IMR-90 (cell line): ENCODE results near the gene RNF212. TPM values are rescaled to one million over a fixed set of nuclear protein-coding genes. Genes with fewer than 3 reads are reported as not detected.

Experiments used
- ATAC-seq: fragments of 200-7000 bp; cut with Tn5 transposase; 2 replicates; pipeline ENCODE4 v1.9.1; 2020; ENCODE audit warnings: low read depth, mild to moderate bottlenecking, moderate library complexity
- BruUV-seq: library from RNA; stranded (reverse); fragments of 400-500 nt; replicated peaks from 2 replicates; lab custom pipeline; 2021; lab: Mats Ljungman, UMichigan
- CTCF ChIA-PET: fragments of 300-600 bp; formaldehyde crosslinking; extraction: SDS; loops from one replicate; lab custom pipeline; 2021; ENCODE audit warnings: antibody characterized with exemption; lab: Yijun Ruan, JAX
- POLR2A ChIA-PET: fragments of 300-600 bp; sonication (Branson Sonifier 250); formaldehyde crosslinking; loops from one replicate; lab custom pipeline; 2022; ENCODE audit warnings: antibody characterized with exemption; ENCODE audit not compliant: unreplicated experiment; lab: Charles Lee
- DNase-seq: peaks from one replicate; pipeline ENCODE4 v3.0.0; 2013
- H2AFZ ChIP-seq: replicated peaks from 2 replicates; pipeline ENCODE3; 2013; ENCODE audit warnings: low read length, mild to moderate bottlenecking; ENCODE audit not compliant: poor library complexity
- H2AK5ac ChIP-seq: 2 replicates; pipeline ENCODE4 v1.6.1; 2013; ENCODE audit warnings: low read depth, low read length, inconsistent platforms
- H2AK9ac ChIP-seq: replicated peaks from 2 replicates; pipeline ENCODE3; 2013; ENCODE audit warnings: mild to moderate bottlenecking, low read depth, low read length, moderate library complexity; ENCODE audit not compliant: poor library complexity
- H2BK120ac ChIP-seq: 2 replicates; pipeline ENCODE4 v1.6.1; 2013; ENCODE audit warnings: low read depth, low read length, inconsistent platforms
- H2BK15ac ChIP-seq: 3 replicates; pipeline ENCODE4 v1.6.1; 2013; ENCODE audit warnings: low read depth, low read length, inconsistent platforms
- H2BK20ac ChIP-seq: 2 replicates; pipeline ENCODE4 v1.6.1; 2013; ENCODE audit warnings: low read depth, mild to moderate bottlenecking, inconsistent platforms, low read length, moderate library complexity
- H2BK5ac ChIP-seq: 2 replicates; pipeline ENCODE4 v1.6.1; 2013; ENCODE audit warnings: mild to moderate bottlenecking, low read depth, low read length, inconsistent platforms; ENCODE audit not compliant: poor library complexity, severe bottlenecking
- H3K14ac ChIP-seq: replicated peaks from 2 replicates; pipeline ENCODE4 v1.6.1; 2013; ENCODE audit warnings: low read depth, low read length, inconsistent platforms
- H3K18ac ChIP-seq: 2 replicates; pipeline ENCODE4 v1.6.1; 2013; ENCODE audit warnings: low read depth, low read length, control low read depth
- H3K23ac ChIP-seq: 2 replicates; pipeline ENCODE4 v1.6.1; 2013; ENCODE audit warnings: low read depth, low read length, inconsistent platforms
- H3K27ac ChIP-seq: 2 replicates; pipeline ENCODE4 v1.5.1; 2013; ENCODE audit warnings: mild to moderate bottlenecking, control low read depth, low read length; ENCODE audit not compliant: insufficient read depth
- H3K27me3 ChIP-seq: 2 replicates; pipeline ENCODE4 v1.6.1; 2013; ENCODE audit warnings: low read length; ENCODE audit not compliant: control insufficient read depth, insufficient read depth
- H3K36me3 ChIP-seq: 2 replicates; pipeline ENCODE4 v1.6.1; 2013; ENCODE audit warnings: low read length, mixed read lengths; ENCODE audit not compliant: control insufficient read depth, insufficient read depth
- H3K4ac ChIP-seq: 2 replicates; pipeline ENCODE4 v1.6.1; 2013; ENCODE audit warnings: low read depth, low read length, inconsistent platforms
- H3K4me1 ChIP-seq: 2 replicates; pipeline ENCODE4 v1.6.1; 2013; ENCODE audit warnings: low read length, mixed read lengths; ENCODE audit not compliant: control insufficient read depth, insufficient read depth
- H3K4me2 ChIP-seq: 2 replicates; pipeline ENCODE4 v1.6.1; 2013; ENCODE audit warnings: low read depth, mild to moderate bottlenecking, control low read depth, low read length, moderate library complexity
- H3K4me3 ChIP-seq: 2 replicates; pipeline ENCODE4 v1.5.1; 2013; ENCODE audit warnings: low read depth, mild to moderate bottlenecking, control low read depth, low read length, moderate library complexity; ENCODE audit not compliant: insufficient read depth
- H3K56ac ChIP-seq: 2 replicates; pipeline ENCODE4 v1.6.1; 2013; ENCODE audit warnings: low read length, inconsistent platforms; ENCODE audit not compliant: insufficient read depth; ENCODE audit errors: extremely low read depth
- H3K79me1 ChIP-seq, 2 experiments: 2 replicates each; pipeline ENCODE4 v1.6.1; 2013; ENCODE audit warnings: low read length in 2 of 2, inconsistent platforms in 1 of 2, low read depth in 1 of 2
- H3K9ac ChIP-seq: 2 replicates; pipeline ENCODE4 v1.6.1; 2013; ENCODE audit warnings: low read depth, low read length, control low read depth
- H3K9me1 ChIP-seq: 2 replicates; pipeline ENCODE4 v1.6.1; 2013; ENCODE audit warnings: low read length, inconsistent platforms; ENCODE audit not compliant: insufficient read depth
- H3K9me3 ChIP-seq: 2 replicates; pipeline ENCODE4 v1.6.1; 2013; ENCODE audit warnings: low read length; ENCODE audit not compliant: control insufficient read depth, insufficient read depth
- H4K20me1 ChIP-seq: 2 replicates; pipeline ENCODE4 v1.6.1; 2013; ENCODE audit warnings: low read length, inconsistent platforms; ENCODE audit not compliant: insufficient read depth
- H4K5ac ChIP-seq: 2 replicates; pipeline ENCODE4 v1.6.1; 2013; ENCODE audit warnings: mild to moderate bottlenecking, low read depth, low read length, control low read depth
- H4K8ac ChIP-seq, 2 experiments: 2 replicates each; pipeline ENCODE4 v1.6.1; 2013; ENCODE audit warnings: low read depth in 2 of 2, low read length in 2 of 2, control low read depth in 1 of 2, inconsistent platforms in 1 of 2
- H4K91ac ChIP-seq: 2 replicates; pipeline ENCODE4 v1.6.1; 2013; ENCODE audit warnings: low read depth, low read length, inconsistent platforms; ENCODE audit not compliant: insufficient read depth
- CHD1 ChIP-seq: IDR thresholded peaks from 2 replicates; pipeline ENCODE4 v1.6.1; 2012; ENCODE audit warnings: low read depth, low read length, improper control_type of control experiment
- MAFK ChIP-seq: IDR thresholded peaks from 2 replicates; pipeline ENCODE4 v1.6.1; 2012; ENCODE audit warnings: low read depth, low read length, improper control_type of control experiment
- RCOR1 ChIP-seq: IDR thresholded peaks from 2 replicates; pipeline ENCODE4 v1.6.1; 2012; ENCODE audit warnings: mild to moderate bottlenecking, low read length, improper control_type of control experiment; ENCODE audit not compliant: insufficient replicate concordance
- RFX5 ChIP-seq: IDR thresholded peaks from 2 replicates; pipeline ENCODE4 v1.8.0; 2012; ENCODE audit warnings: low read depth, mild to moderate bottlenecking, low read length, moderate library complexity
- SMC3 ChIP-seq: fragments of 150-350 bp; IDR thresholded peaks from 2 replicates; pipeline ENCODE4 v1.6.1; 2016; ENCODE audit warnings: low read depth, mild to moderate bottlenecking, antibody characterized with exemption, low read length, moderate library complexity
- WGBS, 2 experiments: methylation state at CpG; one replicate each; pipeline versions ENCODE4 v1.1.5 to v1.1.7; 2013; ENCODE audit warnings: missing lambda C conversion rate in 2 of 2; ENCODE audit not compliant: insufficient read length in 1 of 2; ENCODE audit errors: extremely low coverage in 2 of 2; 5-methylcytosine and 5-hydroxymethylcytosine counted together
- dilution Hi-C: fragments of 300-500 bp; cut with HindIII; formaldehyde crosslinking; loops from one replicate; pipeline ENCODE4 v1.14.3; 2018; ENCODE audit warnings: low sequenced_read_pairs; ENCODE audit not compliant: unreplicated experiment
- in situ Hi-C: fragments of 300-500 bp; cut with MboI; formaldehyde crosslinking; loops from 3 replicates; pipeline ENCODE4 v1.14.3; 2019; ENCODE audit warnings: low sequenced_read_pairs, inconsistent platforms, mixed read lengths
- intact Hi-C: fragments of 100-400 bp; cut with micrococcal nuclease; formaldehyde crosslinking; loops from 2 replicates; pipeline ENCODE4 v1.10.0; 2022
- polyA plus RNA-seq, 3 experiments: library from polyadenylated mRNA; depleted of rRNA; stranded (reverse); fragments of >200 nt; gene quantifications; 2 replicates each; pipeline ENCODE4 v1.2.3, GENCODE V29; 2012; ENCODE audit warnings: low replicate concordance in 1 of 3
- total RNA-seq: library from RNA; depleted of rRNA; stranded (reverse); fragments of >200 nt; gene quantifications from 2 replicates; pipeline ENCODE4 v1.2.3, GENCODE V29; 2012
- TF ChIP-seq, protein P1 (sequence below): conservative IDR thresholded peaks from 2 replicates; pipeline ENCODE4 v1.5.1; 2012; ENCODE audit warnings: mild to moderate bottlenecking, low read depth, low read length, improper control_type of control experiment

The RNF212 gene
- total and polyA plus RNA-seq, 2 of the 4 experiments (the other 2 are of a cell fraction), result under 0.01 to 0.51 TPM

- no peak overlapping the region for H2BK120ac ChIP-seq
- no peak overlapping the region for H2AK9ac ChIP-seq
- H4K91ac ChIP-seq, result no peak overlapping the region
- H2AFZ ChIP-seq, result no peak overlapping the region
- CTCF ChIA-PET, result no interaction called here
- H3K27ac ChIP-seq, result no peak overlapping the region
- peaks cover 23% of the 10 kb centered on the region for H3K36me3 ChIP-seq
- no peak overlapping the region for H3K4me3 ChIP-seq
- TF ChIP-seq RCOR1 (no peak), CHD1 (no peak), MAFK (no peak), RFX5 (no peak), SMC3 (no peak)
- TF ChIP-seq, protein P1, sequence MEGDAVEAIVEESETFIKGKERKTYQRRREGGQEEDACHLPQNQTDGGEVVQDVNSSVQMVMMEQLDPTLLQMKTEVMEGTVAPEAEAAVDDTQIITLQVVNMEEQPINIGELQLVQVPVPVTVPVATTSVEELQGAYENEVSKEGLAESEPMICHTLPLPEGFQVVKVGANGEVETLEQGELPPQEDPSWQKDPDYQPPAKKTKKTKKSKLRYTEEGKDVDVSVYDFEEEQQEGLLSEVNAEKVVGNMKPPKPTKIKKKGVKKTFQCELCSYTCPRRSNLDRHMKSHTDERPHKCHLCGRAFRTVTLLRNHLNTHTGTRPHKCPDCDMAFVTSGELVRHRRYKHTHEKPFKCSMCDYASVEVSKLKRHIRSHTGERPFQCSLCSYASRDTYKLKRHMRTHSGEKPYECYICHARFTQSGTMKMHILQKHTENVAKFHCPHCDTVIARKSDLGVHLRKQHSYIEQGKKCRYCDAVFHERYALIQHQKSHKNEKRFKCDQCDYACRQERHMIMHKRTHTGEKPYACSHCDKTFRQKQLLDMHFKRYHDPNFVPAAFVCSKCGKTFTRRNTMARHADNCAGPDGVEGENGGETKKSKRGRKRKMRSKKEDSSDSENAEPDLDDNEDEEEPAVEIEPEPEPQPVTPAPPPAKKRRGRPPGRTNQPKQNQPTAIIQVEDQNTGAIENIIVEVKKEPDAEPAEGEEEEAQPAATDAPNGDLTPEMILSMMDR, result no peak
- intact Hi-C loops (no loop called here), in situ Hi-C loops (no loop called here), dilution Hi-C loops (no loop called here)
- H3K18ac ChIP-seq, result no peak overlapping the region
- no peak overlapping the region for H2BK5ac ChIP-seq
- no peak overlapping the region for H3K9ac ChIP-seq
- POLR2A ChIA-PET, result no interaction called here
- H3K23ac ChIP-seq, result no peak overlapping the region
- ATAC-seq (no peak), DNase-seq (no peak)
- no peak overlapping the region for H2AK5ac ChIP-seq
- no peak overlapping the region for H3K56ac ChIP-seq
- 95% methylated on average over 10 of the region's 20 CpGs; no CpG with 5 or more reads in 1 of the 2 experiments for WGBS, 2 experiments
- H4K8ac ChIP-seq, result no peak overlapping the region
- peaks cover 4% of the 10 kb centered on the region; the same call in 1 of the 2 replicates for H3K4me1 ChIP-seq
- H3K9me1 ChIP-seq, result peaks cover 11% of the 10 kb centered on the region
- H2BK15ac ChIP-seq, result no peak overlapping the region
- no peaks in the 10 kb centered on the region for H3K9me3 ChIP-seq
- no peak overlapping the region for H3K4ac ChIP-seq
- no peak overlapping the region for H4K5ac ChIP-seq
- no peak overlapping the region for H2BK20ac ChIP-seq
- no peak overlapping the region for H3K14ac ChIP-seq
- peaks cover 0 to 4% of the 10 kb centered on the region in 2 experiments; a peak in 1 of 4 replicates for H3K79me1 ChIP-seq
- H3K27me3 ChIP-seq, result no peaks in the 10 kb centered on the region
- no TSS peak for BruUV-seq
- H4K20me1 ChIP-seq, result peaks cover 13% of the 10 kb centered on the region
- H3K4me2 ChIP-seq, result no peak overlapping the region
These were observed 90.2 kb downstream of the RNF212 start for GRCh38 chr4:1023075-1023640.
